Activated CD4-positive, CD25-positive, alpha-beta regulatory T cell treated with anti-CD3 and anti-CD28 coated beads, Interleukin-2, amount 50 U/mL, for 72 hours (primary cell): Measurements from ENCODE around the gene GM2A.
"Not testable (repeated sequence)": the region's sequence is repeated elsewhere in the genome, so short reads cannot be mapped to it uniquely, and the experiment has no call there.

Source experiments
- DNase-seq: peaks from one replicate; pipeline ENCODE4 v3.0.0; 2021

GM2A gene

DNA sequence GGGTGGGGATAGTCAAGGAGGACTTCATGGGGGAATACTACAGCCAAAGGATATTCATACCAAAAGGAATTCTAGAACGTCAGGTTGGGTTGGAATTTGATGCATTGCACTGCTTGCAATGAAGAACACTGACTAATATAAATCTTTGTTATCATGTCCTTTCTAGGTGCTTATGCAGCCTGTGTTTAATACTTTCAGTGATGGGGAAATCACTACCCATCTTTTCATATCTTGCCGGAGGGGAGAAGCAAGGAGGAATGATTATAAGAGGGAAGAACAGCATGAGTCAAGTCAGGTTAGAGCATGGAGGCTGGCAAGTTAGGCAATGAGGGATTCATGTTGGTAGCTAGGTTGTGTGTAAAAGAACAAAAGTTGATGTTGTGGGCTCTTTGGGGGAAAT, 24.0 kb upstream of the GM2A start:
- no peak for DNase-seq

DNA sequence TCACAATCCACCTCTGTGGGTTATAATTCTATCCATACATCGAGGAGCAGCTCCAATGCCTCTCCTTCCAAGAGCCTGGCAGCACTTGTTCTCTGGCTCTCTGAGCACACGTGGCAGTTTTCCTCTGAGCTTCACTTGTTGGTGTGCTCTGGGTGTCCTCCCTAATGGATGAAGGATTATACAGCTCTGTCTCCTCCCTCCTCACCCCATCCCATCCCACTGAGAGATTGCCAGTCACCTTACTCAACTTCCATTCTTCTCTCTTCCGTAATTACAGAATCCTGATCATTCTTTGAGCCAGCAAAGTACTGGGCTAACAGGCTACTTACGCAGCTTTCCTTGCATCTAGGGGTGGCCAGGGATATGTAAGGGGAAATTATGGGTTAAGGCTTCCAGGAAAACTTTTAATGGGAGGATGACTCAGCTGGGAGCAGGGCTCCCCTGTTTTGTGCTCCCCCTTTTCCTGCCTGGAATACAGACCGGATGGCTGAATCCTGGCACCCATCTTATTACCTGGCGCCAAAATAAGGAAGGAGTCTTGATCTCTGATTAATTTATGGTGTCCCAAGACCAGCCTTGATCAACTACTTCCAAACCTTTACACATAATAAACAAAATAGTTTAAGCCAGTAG, 22.8 kb upstream of the GM2A start:
- no peak for DNase-seq

GRCh38 chr5:151231359-151231758, 21.6 kb upstream of the GM2A start:
- no peak for DNase-seq

GRCh38 chr5:151233616-151234085, 19.3 kb upstream of the GM2A start:
- no peak for DNase-seq

DNA sequence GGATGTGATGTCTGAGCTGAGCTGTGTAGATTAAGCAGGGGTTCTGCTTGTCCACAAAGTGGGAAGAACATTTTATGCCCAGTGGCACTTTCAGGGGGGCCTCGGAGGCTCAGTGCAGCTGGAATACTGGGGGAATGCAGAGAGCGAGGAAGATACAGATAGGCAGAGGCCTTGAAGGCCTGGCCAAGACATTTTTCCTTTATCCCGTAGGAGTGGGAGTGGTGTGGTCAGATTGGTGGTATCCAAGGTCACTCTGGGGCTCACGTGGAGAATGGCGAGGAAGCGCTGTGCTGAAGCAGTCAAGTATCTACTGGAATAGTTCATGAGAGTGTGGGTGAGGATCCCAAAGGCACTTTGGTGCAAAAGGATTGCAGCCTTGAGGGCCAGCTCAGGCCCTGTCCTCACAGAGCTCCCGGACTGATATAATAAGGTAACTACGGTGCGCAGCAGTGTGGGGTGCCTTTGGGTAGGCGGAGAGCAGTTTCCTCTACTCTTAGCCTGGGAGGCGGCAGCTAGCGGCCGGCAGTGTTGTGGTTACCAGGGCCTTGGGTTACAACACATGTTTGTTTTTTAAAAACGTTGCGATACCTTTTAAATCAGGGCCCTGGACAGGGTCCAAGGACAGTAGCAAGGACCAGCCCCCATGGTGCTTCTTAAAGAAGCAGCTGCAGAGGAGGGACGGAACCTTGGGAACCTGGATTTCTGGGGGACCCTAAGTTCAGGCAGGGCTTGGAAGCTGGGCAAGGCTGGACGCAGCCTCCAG, 18.3 kb upstream of the GM2A start:
- no peak for DNase-seq

- DNase-seq, result not testable (repeated sequence)
Observed at GRCh38 chr5:151235239-151235571, 17.8 kb upstream of the GM2A start.

- DNase-seq, result no peak
Observed at GRCh38 chr5:151236888-151237287, 16.1 kb upstream of the GM2A start.

- DNase-seq, result no peak
Observed at GRCh38 chr5:151237685-151238084, 15.3 kb upstream of the GM2A start.

DNA sequence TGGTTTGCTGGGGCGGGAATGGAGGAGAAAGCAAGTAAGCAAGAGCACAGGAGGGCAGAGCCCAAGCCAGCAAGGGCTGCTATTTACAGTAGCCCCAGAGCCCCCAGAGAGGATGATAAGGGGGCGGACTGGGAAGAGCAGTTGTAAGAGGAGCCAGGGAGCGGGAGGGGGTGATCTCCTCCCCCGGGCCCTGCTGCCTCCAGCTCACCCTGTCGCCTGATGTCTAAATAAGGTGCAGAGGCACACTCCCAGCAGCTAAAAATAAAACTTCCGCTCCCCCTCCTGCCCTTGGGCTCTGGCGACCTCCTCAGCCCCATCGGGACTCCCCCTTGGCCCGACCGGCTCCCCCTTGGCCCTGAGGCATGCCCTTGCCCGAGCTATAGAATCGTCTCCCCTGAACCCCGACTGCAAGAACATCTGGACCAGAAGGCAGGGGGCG, 14.7 kb upstream of the GM2A start:
- no peak for DNase-seq

GRCh38 chr5:151239237-151239861, 13.6 kb upstream of the GM2A start:
- DNase-seq, result peak; percentile 56

- not testable (repeated sequence) for DNase-seq
Observed at GRCh38 chr5:151240268-151240835, 12.6 kb upstream of the GM2A start.

DNA sequence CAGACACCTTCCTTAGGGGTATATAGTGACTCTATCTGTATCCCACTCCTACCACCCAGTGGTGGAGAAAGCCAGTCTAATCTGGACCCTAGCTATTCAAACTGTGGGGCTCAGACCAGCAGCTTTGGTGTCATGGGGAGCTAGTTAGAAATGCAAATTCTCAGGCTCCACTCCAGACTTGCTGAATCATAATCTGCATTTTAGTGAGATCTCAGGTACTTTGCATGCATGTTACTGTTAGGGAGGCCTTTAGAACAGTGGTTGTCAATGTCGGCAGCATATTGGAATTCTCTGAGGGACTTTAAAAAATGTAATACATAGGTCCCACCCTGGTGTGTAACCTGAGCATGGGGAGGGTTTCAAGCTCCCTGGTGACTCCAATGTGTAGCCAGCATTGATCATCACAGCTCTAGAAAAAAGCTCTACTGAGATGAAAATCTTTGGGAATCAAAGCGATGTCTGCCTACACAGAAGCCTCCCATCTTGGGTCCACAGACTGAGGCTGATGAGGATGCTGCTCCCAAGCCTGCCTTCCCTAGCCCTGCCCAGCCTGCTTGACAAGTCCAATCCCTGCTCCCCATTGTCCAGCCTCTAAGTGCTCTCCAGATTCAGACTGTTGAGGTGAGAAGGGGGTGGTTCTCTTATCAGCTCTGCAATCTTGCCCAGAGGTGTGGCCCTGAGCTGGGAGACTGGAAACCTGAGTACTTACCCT, 11.9 kb upstream of the GM2A start:
- no peak for DNase-seq

DNA sequence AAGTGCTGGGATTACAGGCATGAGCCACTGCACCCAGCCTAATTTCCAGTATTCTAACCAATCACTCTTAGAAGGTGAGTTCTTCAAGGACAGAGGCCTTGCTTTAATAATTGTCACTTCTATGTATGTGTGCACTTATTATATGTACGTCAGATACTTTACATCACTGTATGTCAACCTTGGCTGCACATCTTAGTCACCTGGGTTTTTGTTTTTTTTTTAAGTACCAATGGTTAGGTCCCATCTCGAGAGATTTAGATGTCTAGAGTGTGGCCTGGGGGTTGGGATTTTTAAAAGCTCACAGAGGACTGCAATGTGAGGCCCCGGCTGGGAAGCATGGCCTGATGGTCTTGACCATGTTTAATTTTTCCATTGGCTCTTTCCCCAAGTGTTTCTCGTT, 9.9 kb upstream of the GM2A start:
- no peak for DNase-seq

GRCh38 chr5:151243564-151243963, 9.4 kb upstream of the GM2A start:
- no peak for DNase-seq

- DNase-seq, result no peak
Observed at GRCh38 chr5:151244206-151244605, 8.8 kb upstream of the GM2A start.

- DNase-seq, result no peak
Observed at GRCh38 chr5:151245680-151246219, 7.2 kb upstream of the GM2A start.

DNA sequence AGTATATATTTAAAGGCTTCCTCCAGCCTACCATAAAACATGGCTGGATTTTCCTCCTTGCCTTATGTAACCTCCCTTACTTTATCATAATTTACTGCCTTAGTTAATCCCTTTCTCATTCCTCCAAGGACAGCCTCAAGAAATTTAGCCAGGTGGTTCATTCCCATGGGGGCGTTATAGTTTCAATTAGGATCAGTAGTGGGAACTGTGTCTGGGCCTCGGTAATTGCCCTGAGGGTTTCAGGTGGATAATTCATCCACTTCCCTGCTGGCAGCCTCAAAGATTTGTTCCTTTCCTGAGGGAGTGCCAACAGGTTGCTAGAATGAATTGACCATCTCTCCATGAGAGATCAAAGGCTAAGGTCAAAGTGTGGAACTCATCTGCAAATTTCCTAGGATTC, 4.3 kb upstream of the GM2A start:
- DNase-seq, result no peak

GRCh38 chr5:151249281-151249680, 3.7 kb upstream of the GM2A start:
- no peak for DNase-seq

- DNase-seq, result no peak
Observed at GRCh38 chr5:151250346-151251000, 2.5 kb upstream of the GM2A start.

GRCh38 chr5:151251001-151251551, 1.9 kb upstream of the GM2A start:
- peak; percentile 52 for DNase-seq

DNA sequence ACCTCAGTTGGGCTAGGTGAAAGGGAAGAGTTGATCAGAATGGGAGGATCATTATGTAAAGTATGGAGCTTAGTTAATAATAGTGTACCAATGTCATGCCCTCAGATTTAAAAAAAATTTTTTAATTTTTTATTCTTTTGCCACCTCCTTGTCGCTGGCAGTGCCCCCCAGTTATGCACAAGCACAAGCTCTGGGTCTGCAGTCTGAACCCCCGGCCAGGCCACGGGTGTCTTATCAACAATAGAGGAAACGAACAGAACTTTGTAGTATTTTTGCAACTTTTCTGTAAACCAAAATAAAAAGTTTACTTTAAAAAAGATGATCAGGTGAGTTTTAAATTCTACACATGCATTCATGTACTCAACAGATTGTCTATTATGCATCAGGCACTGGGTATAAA, 1.4 kb upstream of the GM2A start:
- DNase-seq, result no peak

GRCh38 chr5:151253605-151253950, 593 bp downstream of the GM2A start:
- no peak for DNase-seq
